WI38 (cell line): ENCODE results near the gene P2RY12.

ENCODE experiments used
- H3K4me3 ChIP-seq: 2 replicates; pipeline ENCODE4 v1.5.1; 2011; ENCODE audit warnings: low read depth, mild to moderate bottlenecking, control low read depth, low read length
- TF ChIP-seq, protein P1 (sequence below): IDR thresholded peaks from 2 replicates; pipeline ENCODE4 v1.5.1; 2012; ENCODE audit warnings: low read depth, mild to moderate bottlenecking, control low read depth, low read length

P2RY12 gene

GRCh38 chr3:151328298-151328995 is 56.1 kb downstream of the P2RY12 start:
- no peak overlapping the region for H3K4me3 ChIP-seq
- TF ChIP-seq, protein P1, sequence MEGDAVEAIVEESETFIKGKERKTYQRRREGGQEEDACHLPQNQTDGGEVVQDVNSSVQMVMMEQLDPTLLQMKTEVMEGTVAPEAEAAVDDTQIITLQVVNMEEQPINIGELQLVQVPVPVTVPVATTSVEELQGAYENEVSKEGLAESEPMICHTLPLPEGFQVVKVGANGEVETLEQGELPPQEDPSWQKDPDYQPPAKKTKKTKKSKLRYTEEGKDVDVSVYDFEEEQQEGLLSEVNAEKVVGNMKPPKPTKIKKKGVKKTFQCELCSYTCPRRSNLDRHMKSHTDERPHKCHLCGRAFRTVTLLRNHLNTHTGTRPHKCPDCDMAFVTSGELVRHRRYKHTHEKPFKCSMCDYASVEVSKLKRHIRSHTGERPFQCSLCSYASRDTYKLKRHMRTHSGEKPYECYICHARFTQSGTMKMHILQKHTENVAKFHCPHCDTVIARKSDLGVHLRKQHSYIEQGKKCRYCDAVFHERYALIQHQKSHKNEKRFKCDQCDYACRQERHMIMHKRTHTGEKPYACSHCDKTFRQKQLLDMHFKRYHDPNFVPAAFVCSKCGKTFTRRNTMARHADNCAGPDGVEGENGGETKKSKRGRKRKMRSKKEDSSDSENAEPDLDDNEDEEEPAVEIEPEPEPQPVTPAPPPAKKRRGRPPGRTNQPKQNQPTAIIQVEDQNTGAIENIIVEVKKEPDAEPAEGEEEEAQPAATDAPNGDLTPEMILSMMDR: no peak

GRCh38 chr3:151327571-151328198 is 56.9 kb downstream of the P2RY12 start:
- H3K4me3 ChIP-seq: no peak overlapping the region
- TF ChIP-seq, protein P1: peak; percentile 31; the same call in 1 of the 2 replicates

- H3K4me3 ChIP-seq: no peak overlapping the region
- TF ChIP-seq, protein P1: no peak
These were observed 62.0 kb downstream of the P2RY12 start for GRCh38 chr3:151322511-151322910.

- no peak overlapping the region for H3K4me3 ChIP-seq
- TF ChIP-seq, protein P1: no peak
These were observed 63.0 kb downstream of the P2RY12 start for GRCh38 chr3:151321526-151321925.

GRCh38 chr3:151320131-151320530 is 64.4 kb downstream of the P2RY12 start:
- no peak overlapping the region for H3K4me3 ChIP-seq
- TF ChIP-seq, protein P1: no peak

GRCh38 chr3:151319628-151320027 is 64.9 kb downstream of the P2RY12 start:
- TF ChIP-seq, protein P1: no peak
- no peak overlapping the region for H3K4me3 ChIP-seq

- no peak overlapping the region for H3K4me3 ChIP-seq
- TF ChIP-seq, protein P1: no peak
These were observed 65.6 kb downstream of the P2RY12 start for GRCh38 chr3:151318991-151319390.
